Kidney (tissue), 14 donors: ENCODE measurements around the gene DDT. TPM values are rescaled to one million over a fixed set of nuclear protein-coding genes. Genes with fewer than 3 reads are reported as not detected.
A peak's percentile ranks its signal among the peaks of the same experiment; 100 is the strongest.
"Not testable (repeated sequence)": the region's sequence is repeated elsewhere in the genome, so short reads cannot be mapped to it uniquely, and the experiment has no call there.

Experiments used
- DNase-seq, 5 donors: peaks; one replicate each; pipeline ENCODE4 v3.0.0-alpha.2; 2013 to 2020
- FAIRE-seq: peaks from 2 replicates; lab custom pipeline; 2012; peaks lifted over from hg19 to GRCh38; lab: Jason Lieb, UNC
- H3K27ac ChIP-seq, 2 donors: one replicate each; pipeline ENCODE4 v1.7.0; 2013; ENCODE audit warnings: low read depth in 2 of 2, low read length in 2 of 2, inconsistent platforms in 1 of 2
- H3K27me3 ChIP-seq: one replicate; pipeline ENCODE4 v1.7.1; 2013; ENCODE audit warnings: low read length, inconsistent platforms; ENCODE audit not compliant: control insufficient read depth, insufficient read depth
- H3K36me3 ChIP-seq, 3 donors: one replicate each; pipeline versions ENCODE4 v1.7.0 to v1.7.1; 2013; ENCODE audit warnings: low read length in 3 of 3, control low read depth in 1 of 3, inconsistent platforms in 1 of 3; ENCODE audit not compliant: insufficient read depth in 3 of 3, control insufficient read depth in 2 of 3
- H3K4me1 ChIP-seq, 3 donors: one replicate each; pipeline versions ENCODE4 v1.7.0 to v1.7.1; 2013; ENCODE audit warnings: low read length in 3 of 3, inconsistent platforms in 1 of 3, low read depth in 1 of 3; ENCODE audit not compliant: control insufficient read depth in 2 of 3, insufficient read depth in 2 of 3
- H3K4me3 ChIP-seq, 3 donors: one replicate each; pipeline versions ENCODE4 v1.7.0 to v1.8.1; 2013; ENCODE audit warnings: low read length in 3 of 3, control low read depth in 1 of 3, inconsistent platforms in 1 of 3
- H3K9ac ChIP-seq, 3 donors: one replicate each; pipeline versions ENCODE4 v1.7.0 to v1.7.1; 2013; ENCODE audit warnings: low read length in 3 of 3, control low read depth in 1 of 3, inconsistent platforms in 1 of 3
- H3K9me3 ChIP-seq, 3 donors: one replicate each; pipeline versions ENCODE4 v1.7.0 to v1.7.1; 2013; ENCODE audit warnings: low read length in 3 of 3, control low read depth in 1 of 3, inconsistent platforms in 1 of 3; ENCODE audit not compliant: control insufficient read depth in 2 of 3, insufficient read depth in 1 of 3
- CTCF ChIP-seq: IDR thresholded peaks from 3 replicates; pipeline ENCODE4 v1.5.1; 2012; ENCODE audit warnings: mild to moderate bottlenecking, moderate library complexity, borderline replicate concordance; ENCODE audit not compliant: insufficient read depth; ENCODE audit errors: extremely low read depth
- intact Hi-C: fragments of 100-400 bp; cut with DNase I; formaldehyde crosslinking; loops from one replicate; pipeline ENCODE4 v1.11.1; 2022
- polyA plus RNA-seq: library from polyadenylated mRNA; stranded (reverse); fragments of 350-450 nt; fragmentation: Illumina TruSeq; extraction: RNeasy Lipid Tissue Mini Kit (QIAGEN cat#74804); gene quantifications from one replicate; pipeline ENCODE4 v1.2.3, GENCODE V29; 2014; ENCODE audit warnings: low read depth, low replicate concordance; ENCODE audit not compliant: insufficient read depth
- total RNA-seq: library from RNA; stranded (reverse); fragmentation: NEBNext Ultra II Directional; extraction: Animal tissue kit (Norgen Biotek cat#: 25700); gene quantifications from one replicate; pipeline ENCODE4 v1.2.1, GENCODE V29; 2021
- donor health status: control.
- donor health status: control.
- donor health status: control.
- donor health status: control.
- donor health status: control.
- donor health status: DM: yes; HTN: yes; CAD: no.
- donor health status: Normal renal cell carcinoma (clear cell type).

Gene DDT
- total and polyA plus RNA-seq, 2 donors from 2014 or later, result 97.4 to 448 TPM

GRCh38 chr22:23922921-23923320, 51.3 kb downstream of the DDT start:
- Histone ChIP-seq H3K36me3 (peaks cover 0 to 11% (median 0%) of the 10 kb centered on the region in 3 donors), H3K4me3 (no peak overlapping the region), H3K27ac (no peak overlapping the region), H3K4me1 (peaks cover 0 to 11% (median 3%) of the 10 kb centered on the region in 3 donors), H3K9ac (no peak overlapping the region), H3K27me3 (no peaks in the 10 kb centered on the region), H3K9me3 (peaks cover 0 to 9% (median 3%) of the 10 kb centered on the region in 3 donors)
- FAIRE-seq, result no peak
- intact Hi-C loops, result no loop called here
- TF ChIP-seq CTCF, result no peak
- DNase-seq, result no peak

GRCh38 chr22:23921586-23922201, 52.5 kb downstream of the DDT start:
- H3K9me3 ChIP-seq, FAIRE-seq, H3K36me3 ChIP-seq, H3K4me3 ChIP-seq, H3K9ac ChIP-seq, intact Hi-C loops, H3K27me3 ChIP-seq, H3K27ac ChIP-seq: not testable (repeated sequence)
- peaks cover 0 to 11% (median 3%) of the 10 kb centered on the region in 3 donors for H3K4me1 ChIP-seq
- DNase-seq, result peak in 1 of 5 donors; percentile 45

Other genes starting within 250 kb of the DDT start
- gene ZNF70, start 223.3 kb downstream of the DDT start, total RNA-seq, result 6.6 TPM
- gene ZNF70, start 223.3 kb downstream of the DDT start, polyA plus RNA-seq, result 1.1 TPM
- 1.0 TPM for gene VPREB3, start 220.0 kb downstream of the DDT start, total RNA-seq
- 1.3 TPM for gene VPREB3, start 220.0 kb downstream of the DDT start, polyA plus RNA-seq
- gene C22orf15, start 211.5 kb downstream of the DDT start, total RNA-seq, result not detected
- not detected for gene C22orf15, start 211.5 kb downstream of the DDT start, polyA plus RNA-seq
- gene CHCHD10, start 206.5 kb downstream of the DDT start, total RNA-seq, result 190 TPM
- gene CHCHD10, start 206.5 kb downstream of the DDT start, polyA plus RNA-seq, result 1,445 TPM
- gene MMP11, start 201.6 kb downstream of the DDT start, total RNA-seq, result 4.4 TPM
- 2.7 TPM for gene MMP11, start 201.6 kb downstream of the DDT start, polyA plus RNA-seq
- 79.0 TPM for gene SMARCB1, start 187.5 kb downstream of the DDT start, total RNA-seq
- gene SMARCB1, start 187.5 kb downstream of the DDT start, polyA plus RNA-seq, result 68.7 TPM
- 24.7 TPM for gene DERL3, start 135.4 kb downstream of the DDT start, total RNA-seq
- gene DERL3, start 135.4 kb downstream of the DDT start, polyA plus RNA-seq, result 3.1 TPM
- gene SLC2A11, start 116.6 kb downstream of the DDT start, total RNA-seq, result 28.9 TPM
- gene SLC2A11, start 116.6 kb downstream of the DDT start, polyA plus RNA-seq, result 23.7 TPM
- gene MIF, start 80.1 kb downstream of the DDT start, total RNA-seq, result 505 TPM
- gene MIF, start 80.1 kb downstream of the DDT start, polyA plus RNA-seq, result 1,211 TPM
- 10.8 TPM for gene GSTT2B, start 13.2 kb downstream of the DDT start, total RNA-seq
- 20.6 TPM for gene GSTT2B, start 13.2 kb downstream of the DDT start, polyA plus RNA-seq
- 5.6 TPM for gene DDTL, start 7.6 kb downstream of the DDT start, total RNA-seq
- 6.9 TPM for gene DDTL, start 7.6 kb downstream of the DDT start, polyA plus RNA-seq
- gene GSTT2, start 5.7 kb upstream of the DDT start, total RNA-seq, result 2.4 TPM
- 1.3 TPM for gene GSTT2, start 5.7 kb upstream of the DDT start, polyA plus RNA-seq
- not detected for gene GSTT4, start 31.0 kb upstream of the DDT start, total RNA-seq
- not detected for gene GSTT4, start 31.0 kb upstream of the DDT start, polyA plus RNA-seq
- gene CABIN1, start 36.9 kb upstream of the DDT start, total RNA-seq, result 85.9 TPM
- 34.8 TPM for gene CABIN1, start 36.9 kb upstream of the DDT start, polyA plus RNA-seq
- gene SUSD2, start 207.0 kb upstream of the DDT start, total RNA-seq, result 14.8 TPM
- gene SUSD2, start 207.0 kb upstream of the DDT start, polyA plus RNA-seq, result 25.2 TPM